Left ventricle myocardium superior (tissue), 1 donor: Measurements from ENCODE around the gene HTR3A. TPM values are rescaled to one million over a fixed set of nuclear protein-coding genes. Genes with fewer than 3 reads are reported as not detected.

Experiments used
- total RNA-seq: library from RNA; stranded (reverse); fragmentation: NEBNext Ultra II Directional; extraction: Animal tissue kit (Norgen Biotek cat#: 25700); gene quantifications from one replicate; pipeline ENCODE4 v1.2.1, GENCODE V29; 2021
- donor health status: DM: no; HTN: yes; CAD: no; lungs with severe emphysema.

HTR3A gene
- total RNA-seq, 1 donor from 2014 or later = not detected

Other genes starting within 250 kb of the HTR3A start
- 10.7 TPM for gene ZW10, start 201.4 kb upstream of the HTR3A start, total RNA-seq
- not detected for gene CLDN25, start 195.3 kb upstream of the HTR3A start, total RNA-seq
- gene USP28, start 99.5 kb upstream of the HTR3A start, total RNA-seq = 167 TPM
- gene HTR3B, start 70.3 kb upstream of the HTR3A start, total RNA-seq = not detected
- 67.3 TPM for gene ZBTB16, start 84.6 kb downstream of the HTR3A start, total RNA-seq